HG03103 (cell line): ENCODE results near the gene CDK19.
"Not testable (repeated sequence)": the region's sequence is repeated elsewhere in the genome, so short reads cannot be mapped to it uniquely, and the experiment has no call there.

ENCODE experiments used
- ATAC-seq: cut with Tn5 transposase; IDR thresholded peaks from one replicate; pipeline ENCODE4 v1.9.1; 2021; ENCODE audit warnings: low read depth; ENCODE audit not compliant: unreplicated experiment

Gene CDK19

DNA sequence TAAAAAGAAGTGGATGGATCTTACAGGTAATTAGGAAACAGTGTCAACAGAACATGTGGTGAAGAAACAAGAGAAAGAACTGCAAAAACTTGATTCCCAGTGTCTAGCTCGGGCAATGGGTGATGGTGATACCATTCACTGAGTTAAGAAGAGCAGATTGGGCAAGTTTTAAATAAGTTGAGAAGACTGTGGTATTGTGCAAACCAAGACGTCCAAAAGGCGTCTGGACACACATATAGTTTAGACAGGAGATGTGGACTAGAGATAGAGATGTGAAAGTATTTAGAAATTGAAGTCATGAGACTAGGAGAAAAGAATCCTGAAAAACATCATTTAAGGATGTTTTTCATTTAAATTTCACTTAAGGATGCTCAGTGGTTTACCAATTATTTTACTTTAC lies 53.9 kb downstream of the CDK19 start:
- ATAC-seq: no peak

DNA sequence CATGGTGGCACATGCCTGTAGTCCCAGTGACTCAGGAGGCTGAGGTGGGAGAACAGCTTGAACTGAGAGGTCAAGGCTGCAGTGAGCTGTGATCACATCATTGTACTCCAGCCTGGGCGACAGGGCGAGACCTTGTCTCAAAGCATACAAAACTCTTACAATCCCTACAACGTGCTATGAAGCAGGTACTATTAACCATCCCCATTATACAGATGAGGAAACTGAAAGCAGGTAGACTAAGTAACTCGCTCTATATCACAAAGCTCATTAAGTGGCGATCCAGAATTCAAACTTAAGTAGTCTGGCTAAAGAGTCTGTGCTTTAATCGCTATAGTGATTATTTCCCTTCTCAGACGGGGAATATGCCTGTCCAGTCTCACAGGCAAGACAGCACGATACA lies 54.7 kb downstream of the CDK19 start:
- ATAC-seq: no peak

DNA sequence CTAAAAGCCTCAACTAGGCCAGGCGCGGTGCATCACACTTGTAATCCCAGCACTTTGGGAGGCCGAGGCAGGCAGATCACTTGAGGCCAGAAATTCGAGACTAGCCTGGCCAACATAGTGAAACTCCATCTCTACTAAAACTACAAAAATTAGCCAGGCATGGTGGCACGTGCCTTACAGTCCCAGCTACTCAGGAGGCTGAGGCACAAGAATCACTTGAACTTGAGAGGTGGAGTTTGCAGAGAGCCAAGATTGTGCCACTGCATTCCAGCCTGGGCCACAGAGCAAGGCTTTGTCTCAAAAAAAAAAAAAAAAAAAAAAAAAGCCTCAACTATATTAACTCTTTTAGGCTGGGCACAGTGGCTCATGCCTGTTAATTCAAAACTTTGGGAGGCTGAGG lies 55.2 kb downstream of the CDK19 start:
- not testable (repeated sequence) for ATAC-seq

DNA sequence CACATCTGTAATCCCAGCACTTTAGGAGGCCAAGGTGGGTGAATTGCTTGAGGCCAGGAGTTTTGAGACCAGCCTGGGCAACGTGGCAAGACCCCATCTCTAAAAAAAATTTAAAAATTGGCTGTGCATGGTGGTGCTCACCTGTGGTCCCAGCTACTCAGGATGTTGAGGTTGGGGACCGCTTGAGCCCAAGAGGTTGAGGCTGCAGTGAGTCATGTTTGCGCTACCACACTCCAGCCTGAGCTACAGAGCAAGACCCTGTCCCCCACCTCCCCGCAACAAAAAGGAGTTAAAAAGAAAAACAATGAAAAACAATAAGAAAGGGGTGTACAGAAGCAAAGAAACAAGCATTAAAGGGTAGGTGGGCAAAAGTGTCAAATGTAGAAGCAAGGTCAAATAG lies 57.3 kb downstream of the CDK19 start:
- no peak for ATAC-seq

DNA sequence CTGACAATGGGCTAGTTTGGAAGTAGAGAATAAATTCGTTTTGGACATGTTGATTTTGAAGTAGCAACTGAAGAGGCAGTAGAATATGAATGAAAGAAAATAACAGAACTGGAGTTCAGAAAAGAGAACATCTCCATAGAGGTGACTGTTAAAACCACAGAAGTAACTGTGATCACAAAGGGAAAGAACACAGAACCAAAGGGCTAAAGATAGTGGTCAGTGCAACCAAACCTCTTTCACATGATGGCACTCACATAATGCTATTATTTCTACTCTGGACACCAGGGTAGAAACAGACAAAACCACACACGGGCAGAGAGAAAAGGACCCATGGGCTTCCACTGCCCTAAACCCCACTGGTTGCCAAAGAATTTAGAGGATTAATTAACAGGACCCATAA lies 58.5 kb downstream of the CDK19 start:
- ATAC-seq: no peak

DNA sequence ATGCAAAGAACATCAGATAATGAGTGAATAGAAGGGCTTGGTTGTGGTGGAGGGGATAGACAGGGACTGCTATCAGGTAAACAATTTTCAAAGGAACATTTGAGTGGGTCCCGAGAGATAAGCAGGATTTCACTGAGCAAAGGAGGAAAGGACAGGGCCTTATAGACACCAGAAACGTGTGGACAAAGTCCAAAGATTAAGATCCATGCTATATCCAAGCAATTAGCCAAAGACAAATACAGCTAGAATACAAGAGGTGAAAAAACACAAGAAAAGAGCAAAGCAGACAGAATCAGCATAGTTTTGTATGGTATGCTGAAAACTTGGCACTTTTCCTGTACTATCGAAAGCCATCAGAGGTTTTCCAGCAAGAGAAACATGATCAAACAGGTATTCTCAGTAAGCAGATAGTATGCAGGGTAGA lies 59.8 kb downstream of the CDK19 start:
- no peak for ATAC-seq

- ATAC-seq: not testable (repeated sequence)
These were observed 61.2 kb downstream of the CDK19 start for GRCh38 chr6:110753936-110754668.

DNA sequence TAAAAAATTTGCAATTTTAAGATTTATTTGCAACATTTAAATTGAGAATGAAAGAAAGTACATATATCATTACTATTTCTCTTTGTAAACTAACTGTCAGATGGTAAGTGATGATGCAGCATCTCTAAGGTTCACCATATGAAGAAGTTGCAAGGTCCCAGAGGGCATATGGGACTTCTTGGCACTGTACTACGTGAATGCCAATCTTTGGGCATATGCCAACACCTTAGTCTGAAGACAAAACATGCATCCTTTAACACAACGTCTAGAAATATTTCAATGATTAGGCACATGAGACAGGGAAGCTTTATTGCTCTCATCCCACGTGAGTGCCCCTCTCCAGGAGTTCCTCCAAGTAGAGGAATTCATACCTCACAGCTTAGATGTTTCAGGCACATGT lies 66.8 kb downstream of the CDK19 start:
- ATAC-seq: no peak

- no peak for ATAC-seq
These were observed 68.6 kb downstream of the CDK19 start for GRCh38 chr6:110746680-110747079.

DNA sequence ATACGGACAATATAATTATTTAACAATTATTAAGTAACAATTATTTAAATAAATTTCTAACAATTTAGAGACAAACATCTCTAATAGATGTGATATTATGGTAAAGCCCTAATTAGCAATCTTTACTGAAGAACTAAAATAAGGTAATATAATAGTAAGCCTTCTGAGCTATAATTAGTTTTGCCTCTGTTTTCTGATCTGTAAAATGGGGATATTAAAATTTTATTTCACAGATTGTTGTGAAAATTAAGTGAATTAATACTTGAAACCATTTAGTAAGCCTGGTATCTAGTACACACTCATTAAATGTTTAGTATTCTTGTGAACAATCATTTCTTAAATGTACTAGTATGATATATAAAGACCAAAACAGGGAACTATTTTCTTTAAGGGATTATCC lies 70.3 kb downstream of the CDK19 start:
- no peak for ATAC-seq

GRCh38 chr6:110742552-110742951 lies 72.7 kb downstream of the CDK19 start:
- not testable (repeated sequence) for ATAC-seq

GRCh38 chr6:110741517-110741916 lies 73.8 kb downstream of the CDK19 start:
- no peak for ATAC-seq

DNA sequence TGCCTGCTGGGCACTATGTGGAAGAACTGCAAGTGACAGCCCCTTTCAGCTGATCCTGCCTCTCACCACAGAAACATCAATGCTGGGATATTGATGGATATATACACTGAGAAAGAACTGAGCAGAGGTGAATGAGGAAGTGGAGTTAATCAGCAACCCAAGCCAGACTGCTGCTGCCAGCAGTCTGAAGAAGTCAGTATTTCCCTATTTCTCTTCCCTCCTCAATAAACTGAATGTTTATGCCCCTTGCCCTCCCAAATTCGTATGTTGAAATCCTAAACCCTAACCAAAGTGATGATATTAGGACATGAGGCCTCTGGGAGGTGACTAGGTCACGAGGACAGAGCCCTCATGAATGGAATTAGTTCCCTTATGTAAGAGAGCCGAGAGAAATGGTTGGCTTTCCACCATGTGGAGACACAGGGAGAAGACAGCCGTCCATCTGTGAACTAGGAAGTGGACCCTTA lies 76.3 kb downstream of the CDK19 start:
- no peak for ATAC-seq

GRCh38 chr6:110735666-110736065 lies 79.6 kb downstream of the CDK19 start:
- ATAC-seq: no peak

DNA sequence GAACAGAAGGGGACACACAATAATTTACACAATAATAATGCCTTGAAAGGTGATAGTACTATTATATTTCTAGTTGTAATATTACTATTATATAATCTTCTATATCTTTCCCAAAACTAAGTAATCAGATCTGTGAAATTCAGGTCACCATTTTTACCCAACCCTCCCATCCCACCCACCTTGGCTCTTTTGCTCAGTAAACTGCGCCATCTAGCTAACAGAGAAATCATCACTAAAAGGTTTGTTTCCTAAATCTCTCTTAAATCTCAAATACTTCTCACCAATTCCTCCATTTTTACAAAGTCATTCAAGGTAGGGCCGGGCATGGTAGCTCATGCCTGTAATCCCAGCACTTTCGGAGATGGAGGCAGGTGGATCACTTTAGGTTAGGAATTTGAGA lies 83.4 kb downstream of the CDK19 start:
- no peak for ATAC-seq

- no peak for ATAC-seq
These were observed 84.1 kb downstream of the CDK19 start for GRCh38 chr6:110731196-110731595.

DNA sequence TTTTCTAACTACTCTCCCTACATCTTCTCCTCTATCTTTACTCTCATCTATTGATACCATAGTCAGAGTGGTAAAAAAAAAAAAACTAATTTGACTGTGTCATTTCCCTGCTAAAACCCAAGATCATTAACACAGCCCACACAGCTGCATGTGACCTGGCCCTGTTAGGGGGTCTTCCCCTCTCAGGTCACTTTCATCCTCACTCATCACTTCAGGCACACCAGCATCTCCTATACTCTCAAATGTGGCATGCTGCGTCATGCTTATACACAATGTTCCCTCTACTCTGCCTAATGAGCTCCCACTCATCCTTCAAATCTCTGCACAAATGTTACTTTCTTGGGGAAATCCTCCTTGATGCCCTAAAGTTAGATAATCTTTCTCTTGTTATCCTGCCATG lies 86.8 kb downstream of the CDK19 start:
- ATAC-seq: no peak

DNA sequence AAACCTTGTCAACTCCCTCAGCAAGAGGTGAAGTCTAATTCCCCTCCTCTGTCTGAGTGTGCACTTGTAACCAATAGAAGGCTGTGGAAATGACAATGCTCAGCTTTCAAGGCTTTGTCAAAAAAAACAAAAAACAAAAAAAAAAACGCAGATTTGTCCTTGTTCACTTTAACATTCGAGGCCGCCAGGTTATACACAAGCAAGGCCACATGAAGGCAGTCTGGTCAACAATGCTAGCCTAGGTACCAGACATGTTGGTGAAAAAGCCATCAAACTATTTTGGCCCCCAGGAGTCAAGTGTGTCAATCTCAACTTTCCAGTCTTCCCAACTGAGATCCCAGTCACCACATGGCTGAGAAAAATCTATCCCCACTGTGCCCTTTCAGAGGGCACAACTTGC lies 92.3 kb downstream of the CDK19 start:
- no peak for ATAC-seq

DNA sequence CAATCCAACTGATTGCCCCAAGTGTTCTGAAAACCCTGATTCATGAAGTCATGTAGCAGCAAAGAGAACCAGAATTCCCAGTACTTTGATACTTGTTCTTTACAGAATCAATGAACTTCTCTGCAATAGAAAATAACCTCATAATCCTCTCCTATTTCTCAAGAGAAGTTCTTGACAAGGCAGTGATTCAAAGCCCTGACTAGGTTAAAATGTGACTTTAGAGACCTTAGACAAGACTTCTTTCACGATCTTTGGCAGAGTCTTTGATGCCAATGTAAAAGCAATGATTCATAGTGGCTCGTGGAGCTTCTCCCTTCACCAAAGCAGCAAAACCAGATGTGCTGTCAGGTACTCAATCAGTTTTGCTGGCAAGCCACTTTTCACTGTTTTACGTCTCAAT lies 95.2 kb downstream of the CDK19 start:
- no peak for ATAC-seq

GRCh38 chr6:110719601-110720000 lies 95.7 kb downstream of the CDK19 start:
- ATAC-seq: not testable (repeated sequence)

DNA sequence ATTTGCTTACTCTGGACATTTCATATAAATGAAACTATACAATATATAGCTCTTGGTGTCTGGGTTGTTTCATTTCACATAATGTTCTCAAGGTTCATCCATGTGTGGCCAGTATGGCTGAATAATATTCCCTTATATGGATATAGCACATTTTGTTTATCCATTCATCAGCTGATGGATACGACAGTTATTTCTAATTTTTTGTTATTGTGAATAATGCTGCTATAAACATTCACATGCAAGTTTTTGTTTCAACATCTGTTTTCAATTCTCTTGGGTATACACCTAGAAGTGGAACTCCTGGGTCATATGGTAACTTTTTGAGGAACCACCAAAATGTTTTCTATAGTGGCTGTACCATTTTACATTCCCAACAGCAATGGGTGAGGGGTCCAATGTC lies 101.1 kb downstream of the CDK19 start:
- no peak for ATAC-seq

- ATAC-seq: no peak
These were observed 103.0 kb downstream of the CDK19 start for GRCh38 chr6:110712238-110712637.

- ATAC-seq: no peak
These were observed 105.2 kb downstream of the CDK19 start for GRCh38 chr6:110710115-110710514.
